ENCODE data around the gene AGAP2. TPM values are rescaled to one million over a fixed set of nuclear protein-coding genes. Genes with fewer than 3 reads are reported as not detected.

AGAP2 gene
- total and polyA plus RNA-seq, 9 of the 15 experiments (the other 6 are each of a cell fraction or from before 2014, with no cell fraction given), result 0.04 to 0.77 (median 0.28) TPM; not detected in 1

DNA sequence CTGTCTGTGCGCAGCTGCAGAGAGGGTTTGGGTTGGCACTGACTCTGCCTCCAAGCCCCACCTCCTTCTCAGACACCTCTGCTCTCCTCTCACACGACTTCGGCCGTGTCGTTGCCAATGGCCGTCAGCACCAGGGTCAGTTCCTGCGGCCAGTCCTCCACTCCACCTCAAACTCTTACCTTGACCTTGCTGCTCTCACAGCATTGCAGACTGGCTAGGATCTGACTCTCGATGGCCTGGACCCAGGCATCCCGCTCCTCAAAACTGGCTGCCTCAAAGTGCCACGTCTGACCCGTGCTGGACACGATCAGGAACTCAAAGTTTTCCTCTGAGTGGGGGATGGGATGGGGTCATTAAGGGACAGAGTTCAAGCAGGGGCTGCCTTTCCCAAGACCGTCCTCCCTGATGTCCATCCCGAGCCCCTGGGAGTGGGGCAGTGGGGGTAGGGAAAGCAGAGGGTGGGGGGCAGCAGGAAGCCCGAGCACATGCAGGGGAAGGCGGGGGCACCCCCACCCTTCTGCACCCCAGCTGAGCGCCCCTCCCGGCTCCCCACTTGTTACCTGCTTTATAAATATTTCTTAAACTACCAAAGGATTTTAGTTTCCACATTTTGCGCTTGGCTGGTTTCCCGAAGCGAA, 10.7 kb downstream of the AGAP2 start:
- Histone ChIP-seq H3K9ac (ENCODE audit: insufficient read depth in 1 of 2, low read depth in 2 of 2, low read length in 2 of 2) (peak overlapping the region in 1 of 2 experiments; percentile 68; a peak in 1 of 4 replicates), H3K4me2 (ENCODE audit: insufficient read depth, low read length) (no peak overlapping the region), H4K20me1 (replicated peaks; ENCODE audit: control insufficient read depth, insufficient read depth, low read length) (no peaks in the 10 kb centered on the region; the same call in 1 of the 2 replicates), H3K27ac (ENCODE audit: extremely low read depth, low read depth, low read length) (no peak overlapping the region), H3K4me1 (replicated peaks in 1 of 2; ENCODE audit: control insufficient read depth in 2 of 2, insufficient read depth in 2 of 2, low read length in 2 of 2) (peaks cover 0 to 20% of the 10 kb centered on the region in 2 experiments; a peak in 2 of 5 replicates), H3K9me1 (ENCODE audit: control insufficient read depth, insufficient read depth, low read length) (peaks cover 4% of the 10 kb centered on the region), H2AFZ (ENCODE audit: low read depth, low read length) (no peak overlapping the region), H3K79me2 (ENCODE audit: control insufficient read depth, insufficient read depth, low read length) (no peaks in the 10 kb centered on the region), H3K9me3 (replicated peaks; ENCODE audit: control insufficient read depth, insufficient read depth, low read depth, low read length) (no peaks in the 10 kb centered on the region; the same call in 1 of the 2 replicates), H3K27me3 (ENCODE audit: control insufficient read depth in 2 of 2, insufficient read depth in 2 of 2, low read length in 2 of 2) (peaks cover 33 to 37% of the 10 kb centered on the region in 2 experiments), H3K36me3 (ENCODE audit: control insufficient read depth, insufficient read depth, low read length) (no peaks in the 10 kb centered on the region), H3K4me3 (no peak overlapping the region)
- POLR2A ChIA-PET, result no interaction called here
- no TSS peak for BruUV-seq (replicated peaks)
- intact Hi-C loops (cut with micrococcal nuclease) (no loop called here), in situ Hi-C loops (cut with MboI) (no loop called here)
- TF ChIP-seq MIER1 (IDR thresholded peaks at IDR 0.05; ENCODE audit: low read depth) (peak; percentile 79), EHMT2 (IDR thresholded peaks at IDR 0.05) (peak; percentile 88), RBBP5 (IDR thresholded peaks at IDR 0.05; ENCODE audit: borderline replicate concordance, insufficient read depth, low read length, poor library complexity, severe bottlenecking) (no peak), ZKSCAN3 (CRISPR knock-in tag; IDR thresholded peaks at IDR 0.05) (no peak)
- TF ChIP-seq, protein P1, sequence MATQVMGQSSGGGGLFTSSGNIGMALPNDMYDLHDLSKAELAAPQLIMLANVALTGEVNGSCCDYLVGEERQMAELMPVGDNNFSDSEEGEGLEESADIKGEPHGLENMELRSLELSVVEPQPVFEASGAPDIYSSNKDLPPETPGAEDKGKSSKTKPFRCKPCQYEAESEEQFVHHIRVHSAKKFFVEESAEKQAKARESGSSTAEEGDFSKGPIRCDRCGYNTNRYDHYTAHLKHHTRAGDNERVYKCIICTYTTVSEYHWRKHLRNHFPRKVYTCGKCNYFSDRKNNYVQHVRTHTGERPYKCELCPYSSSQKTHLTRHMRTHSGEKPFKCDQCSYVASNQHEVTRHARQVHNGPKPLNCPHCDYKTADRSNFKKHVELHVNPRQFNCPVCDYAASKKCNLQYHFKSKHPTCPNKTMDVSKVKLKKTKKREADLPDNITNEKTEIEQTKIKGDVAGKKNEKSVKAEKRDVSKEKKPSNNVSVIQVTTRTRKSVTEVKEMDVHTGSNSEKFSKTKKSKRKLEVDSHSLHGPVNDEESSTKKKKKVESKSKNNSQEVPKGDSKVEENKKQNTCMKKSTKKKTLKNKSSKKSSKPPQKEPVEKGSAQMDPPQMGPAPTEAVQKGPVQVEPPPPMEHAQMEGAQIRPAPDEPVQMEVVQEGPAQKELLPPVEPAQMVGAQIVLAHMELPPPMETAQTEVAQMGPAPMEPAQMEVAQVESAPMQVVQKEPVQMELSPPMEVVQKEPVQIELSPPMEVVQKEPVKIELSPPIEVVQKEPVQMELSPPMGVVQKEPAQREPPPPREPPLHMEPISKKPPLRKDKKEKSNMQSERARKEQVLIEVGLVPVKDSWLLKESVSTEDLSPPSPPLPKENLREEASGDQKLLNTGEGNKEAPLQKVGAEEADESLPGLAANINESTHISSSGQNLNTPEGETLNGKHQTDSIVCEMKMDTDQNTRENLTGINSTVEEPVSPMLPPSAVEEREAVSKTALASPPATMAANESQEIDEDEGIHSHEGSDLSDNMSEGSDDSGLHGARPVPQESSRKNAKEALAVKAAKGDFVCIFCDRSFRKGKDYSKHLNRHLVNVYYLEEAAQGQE (IDR thresholded peaks at IDR 0.05; ENCODE audit: borderline replicate concordance), result peak; percentile 87
- TF ChIP-seq, protein P1 (CRISPR knock-in tag; IDR thresholded peaks at IDR 0.05; ENCODE audit: low read depth), result no peak
- FAIRE-seq (no peak), ATAC-seq (peak; percentile 27; the same call in 1 of the 3 replicates), DNase-seq (ENCODE audit: extremely low read depth in 1 of 4, low spot score in 3 of 4) (no peak)
- WGBS (ENCODE audit: insufficient coverage, low coverage, missing lambda C conversion rate), result 7% methylated on average over 17 of the region's 21 CpGs
- CTCF ChIA-PET (ENCODE audit: low intra/inter-chr PET ratio), result no interaction called here
